Measurements from ENCODE around the gene LRGUK. TPM values are rescaled to one million over a fixed set of nuclear protein-coding genes. Genes with fewer than 3 reads are reported as not detected.
A peak's percentile ranks its signal among the peaks of the same experiment; 100 is the strongest.

LRGUK gene, protein sequence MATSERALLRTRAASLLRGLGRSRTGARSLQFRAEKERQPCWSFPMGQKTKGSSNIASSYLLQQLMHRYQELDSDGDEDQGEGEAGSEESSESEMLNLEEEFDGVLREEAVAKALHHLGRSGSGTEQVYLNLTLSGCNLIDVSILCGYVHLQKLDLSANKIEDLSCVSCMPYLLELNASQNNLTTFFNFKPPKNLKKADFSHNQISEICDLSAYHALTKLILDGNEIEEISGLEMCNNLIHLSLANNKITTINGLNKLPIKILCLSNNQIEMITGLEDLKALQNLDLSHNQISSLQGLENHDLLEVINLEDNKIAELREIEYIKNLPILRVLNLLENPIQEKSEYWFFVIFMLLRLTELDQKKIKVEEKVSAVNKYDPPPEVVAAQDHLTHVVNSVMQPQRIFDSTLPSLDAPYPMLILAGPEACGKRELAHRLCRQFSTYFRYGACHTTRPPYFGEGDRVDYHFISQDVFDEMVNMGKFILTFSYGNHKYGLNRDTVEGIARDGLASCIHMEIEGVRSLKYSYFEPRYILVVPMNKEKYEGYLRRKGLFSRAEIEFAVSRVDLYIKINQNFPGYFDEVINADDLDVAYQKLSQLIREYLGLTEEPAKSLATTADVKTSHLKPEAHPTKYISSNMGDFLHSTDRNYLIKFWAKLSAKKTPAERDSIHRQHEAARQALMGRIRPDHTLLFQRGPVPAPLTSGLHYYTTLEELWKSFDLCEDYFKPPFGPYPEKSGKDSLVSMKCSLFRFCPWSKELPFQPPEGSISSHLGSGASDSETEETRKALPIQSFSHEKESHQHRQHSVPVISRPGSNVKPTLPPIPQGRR
- total RNA-seq (2021; fragmentation: NEBNext Ultra II Directional; extraction: Animal tissue kit (Norgen Biotek cat#: 25700)) (2.4 and 3.6 TPM in 2 replicates), polyA plus RNA-seq (2011; rRNA removed) (1.5 and 1.6 TPM in 2 replicates), polyA minus RNA-seq (2011; rRNA and poly(A)+ RNA removed) (7.8 and 10.1 TPM in 2 replicates)
- 1.7 TPM for polyA plus RNA-seq (2011; cell fraction: cytosol; rRNA removed)
- 5.7 TPM for polyA plus RNA-seq (2011; cell fraction: nucleus; rRNA removed)
- polyA plus RNA-seq (2012, experiment 1 of 2): 1.6 to 3.1 TPM (median 2.3 TPM) in 4 replicates
- polyA plus RNA-seq (2012, experiment 2 of 2): 0.24 TPM
- 1.6 TPM for polyA plus RNA-seq (2013, experiment 1 of 2)
- polyA plus RNA-seq (2013, experiment 2 of 2): 1.5 TPM
- polyA minus RNA-seq (2011; cell fraction: cytosol; rRNA and poly(A)+ RNA removed): 2.9 TPM
- 17.5 TPM for polyA minus RNA-seq (2011; cell fraction: nucleus; rRNA and poly(A)+ RNA removed)
- long read RNA-seq, experiment 1, partial matches to known transcripts: 0 of 2 reads
- long read RNA-seq, experiment 1, other reads (novel, unspliced or antisense): 1 of 2 reads
- long read RNA-seq, experiment 2, partial matches to known transcripts: 0 of 2 reads
- long read RNA-seq, experiment 2, other reads (novel, unspliced or antisense): 2 of 2 reads

DNA sequence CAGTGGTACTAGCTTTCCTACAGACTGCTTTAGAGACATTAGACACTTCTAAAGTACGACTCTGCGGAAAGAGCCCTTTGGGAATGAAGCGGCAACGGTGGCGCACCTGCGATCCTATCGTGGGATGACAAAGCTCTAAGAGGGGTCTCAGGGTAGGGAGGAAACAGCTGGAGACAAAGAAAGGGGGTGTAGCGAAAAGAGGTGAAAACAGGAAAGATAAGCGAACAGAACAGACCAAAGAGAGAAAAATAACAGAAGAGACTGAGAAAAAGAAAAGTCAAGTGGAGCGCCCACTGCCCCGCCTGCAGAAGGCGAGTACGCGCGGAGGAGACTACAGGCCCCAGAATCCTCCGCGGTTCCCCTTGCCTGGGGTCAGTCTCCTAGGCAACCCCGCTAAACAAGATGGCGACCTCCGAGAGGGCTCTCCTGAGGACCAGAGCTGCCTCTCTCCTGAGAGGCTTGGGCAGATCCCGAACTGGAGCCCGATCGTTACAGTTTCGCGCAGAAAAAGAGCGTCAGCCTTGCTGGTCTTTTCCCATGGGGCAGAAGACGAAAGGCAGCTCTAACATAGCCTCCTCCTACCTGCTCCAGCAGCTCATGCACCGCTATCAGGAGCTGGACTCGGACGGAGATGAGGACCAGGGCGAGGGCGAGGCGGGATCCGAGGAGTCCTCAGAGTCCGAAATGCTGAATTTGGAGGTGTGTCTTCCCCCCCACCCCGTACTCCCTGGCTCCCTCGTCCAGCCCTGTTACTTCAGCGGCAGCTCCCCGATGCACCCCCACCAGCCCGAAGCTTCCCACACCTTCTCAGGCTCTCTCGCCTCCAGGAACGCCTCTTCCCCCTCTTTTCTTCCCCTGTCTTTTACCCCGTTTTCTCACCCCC, at the start of gene LRGUK:
Gene LRGUK (plus strand): TSS at position 375 of the 883 bp plus-strand sequence. CDS start 28 bp downstream, at position 403.
- H2BK12ac ChIP-seq (ENCODE audit: low read depth, low read length): no peak within 1 kb of the TSS
- no peak within 1 kb of the TSS for H2BK120ac ChIP-seq (replicated peaks; ENCODE audit: low read depth, low read length)
- no peak within 1 kb of the TSS for H4K91ac ChIP-seq (replicated peaks; ENCODE audit: insufficient read length, low read length)
- H2AFZ ChIP-seq (ENCODE audit: low read length): peak within 1 kb of the TSS; percentile 98
- H4K8ac ChIP-seq (ENCODE audit: extremely low read depth, insufficient read depth, low read length): no peak within 1 kb of the TSS
- H3K56ac ChIP-seq (replicated peaks; ENCODE audit: insufficient read length, low read depth, low read length): peak within 1 kb of the TSS; percentile 52
- H3K4ac ChIP-seq (replicated peaks; ENCODE audit: insufficient read length, low read depth, low read length): no peak within 1 kb of the TSS
- no peak within 1 kb of the TSS for H2BK15ac ChIP-seq (ENCODE audit: low read length)
- H4K20me1 ChIP-seq (replicated peaks in 1 of 2; ENCODE audit: control insufficient read depth in 1 of 2, insufficient read depth in 2 of 2, low read length in 2 of 2): no peaks in the 10 kb centered on the region
- no peaks in the 10 kb centered on the region for H3K36me3 ChIP-seq (ENCODE audit: control insufficient read depth in 2 of 4, insufficient read depth in 4 of 4, low read length in 3 of 4)
- peak within 1 kb of the TSS; percentile 16 for H4K5ac ChIP-seq (ENCODE audit: insufficient read length, low read depth, low read length)
- peak within 1 kb of the TSS; percentile 54 to 85 (median 82) for H3K4me3 ChIP-seq (ENCODE audit: extremely low read depth in 1 of 4, insufficient read depth in 2 of 4, low read depth in 3 of 4, low read length in 4 of 4)
- FAIRE-seq (peak; percentile 88), DNase-seq (ENCODE audit: low read depth in 1 of 2, low spot score in 2 of 2) (peak; percentile 56 to 88)
- CTCF ChIA-PET (ENCODE audit: partially characterized antibody): interaction anchor here (0.6 to 3.4 kb wide), 5 partner anchors 14 to 1664 kb away, joined by 3 to 16 read pairs (median 3); partner anchors contain the start of gene SLC35B4
- 0 out of 2 replicates have a peak within 1 kb of the TSS, but pooled peaks have one; percentile 2 for H2BK5ac ChIP-seq (ENCODE audit: low read depth, low read length)
- 0 out of 4 replicates have a peak, but pooled peaks cover 0 to 3% of the 10 kb centered on the region in 2 experiments for H3K79me2 ChIP-seq (ENCODE audit: control insufficient read depth in 1 of 2, insufficient read depth in 2 of 2, low read length in 2 of 2)
- H3K4me2 ChIP-seq (ENCODE audit: insufficient read depth in 1 of 2, low read depth in 2 of 2, low read length in 2 of 2): peak within 1 kb of the TSS; percentile 58 to 98
- H3K18ac ChIP-seq (ENCODE audit: extremely low read depth, low read length): no peak within 1 kb of the TSS; the same call in 1 of the 2 replicates
- peaks cover 4% of the 10 kb centered on the region for H3K23me2 ChIP-seq (ENCODE audit: low read depth, low read length)
- no peak within 1 kb of the TSS for H2AK5ac ChIP-seq (ENCODE audit: low read depth, low read length)
- H3K23ac ChIP-seq (ENCODE audit: insufficient read length): no peak within 1 kb of the TSS
- no peak within 1 kb of the TSS for H3K14ac ChIP-seq (ENCODE audit: insufficient read length)
- POLR2A ChIA-PET (ENCODE audit: partially characterized antibody): interaction anchor here (0.7 to 1.8 kb wide), 5 partner anchors 11 to 1274 kb away, joined by 3 to 5 read pairs (median 3); no protein-coding TSS in a partner anchor
- WGBS, 2 experiments (ENCODE audit: extremely low coverage in 1 of 2, insufficient coverage in 1 of 2, insufficient read length in 1 of 2, insufficient replicate concordance in 2 of 2, low coverage in 1 of 2, low lambda C conversion rate in 2 of 2, missing lambda C conversion rate in 1 of 2): 3% methylated on average over 43 of the region's 43 CpGs; no CpG with 5 or more reads in 1 of the 2 experiments
- no peaks in the 10 kb centered on the region for H3K9me3 ChIP-seq (ENCODE audit: insufficient read depth in 2 of 2, low read depth in 1 of 2, low read length in 1 of 2)
- no peak within 1 kb of the TSS for H3K27ac ChIP-seq (ENCODE audit: low read depth, low read length)
- H3K9ac ChIP-seq (replicated peaks in 1 of 4; ENCODE audit: extremely low read depth in 1 of 4, low read depth in 3 of 4, low read length in 3 of 4): peak within 1 kb of the TSS in 3 of 4 experiments; percentile 26 to 70 (median 60); a peak in 6 of 7 replicates
- H3K79me1 ChIP-seq (ENCODE audit: low read depth, low read length): no peaks in the 10 kb centered on the region
- H3K27me3 ChIP-seq (replicated peaks in 1 of 4; ENCODE audit: control insufficient read depth in 3 of 4, extremely low read depth in 1 of 4, insufficient read depth in 3 of 4, low read length in 3 of 4): no peaks in the 10 kb centered on the region; a peak in 1 of 7 replicates
- H2BK20ac ChIP-seq (ENCODE audit: low read length): 0 out of 2 replicates have a peak within 1 kb of the TSS, but pooled peaks have one; percentile 66
- H3K4me1 ChIP-seq (replicated peaks in 1 of 4; ENCODE audit: control insufficient read depth in 3 of 4, insufficient read depth in 4 of 4, low read length in 3 of 4): peaks cover 5 to 20% (median 8%) of the 10 kb centered on the region in 4 experiments
- TF ChIP-seq CREB1 (IDR thresholded peaks at IDR 0.05): peak; percentile 71; the same call in 1 of the 2 replicates
- peak; percentile 65 for TF ChIP-seq KDM5A (IDR thresholded peaks at IDR 0.05; ENCODE audit: low read length)
- peak; percentile 49; the same call in 1 of the 2 replicates for TF ChIP-seq RBBP5 (IDR thresholded peaks at IDR 0.05; ENCODE audit: borderline replicate concordance, low read depth, low read length)
- TF ChIP-seq ASH2L (IDR thresholded peaks at IDR 0.05; ENCODE audit: low read length): peak; percentile 28
- TF ChIP-seq TBP (IDR thresholded peaks at IDR 0.05; ENCODE audit: low read depth, low read length): no peak
